Astrocyte of the spinal cord (primary cell): ENCODE results near the gene ZNF816.

Experiments
- DNase-seq: peaks from one replicate; pipeline ENCODE4 v3.0.0; 2011; ENCODE audit warnings: low read depth, low spot score
- H3K4me3 ChIP-seq: 2 replicates; pipeline ENCODE4 v1.5.1; 2011; ENCODE audit warnings: low read depth, mild to moderate bottlenecking, low read length, moderate library complexity
- CTCF ChIP-seq: IDR thresholded peaks from 2 replicates; pipeline ENCODE4 v1.5.1; 2012; ENCODE audit warnings: low read depth, mild to moderate bottlenecking, low read length, inconsistent platforms
- in situ Hi-C: cut with HindIII; loops from 2 replicates; pipeline ENCODE4 v1.10.0; 2017; ENCODE audit warnings: low sequenced_read_pairs

The ZNF816 gene

GRCh38 chr19:52901842-52902241 lies 60.8 kb downstream of the ZNF816 start:
- H3K4me3 ChIP-seq: no peak overlapping the region
- DNase-seq: no peak
- in situ Hi-C loops: no loop called here
- no peak for TF ChIP-seq CTCF
